ENCODE measurements around the gene ABCC8.

ABCC8 gene

DNA sequence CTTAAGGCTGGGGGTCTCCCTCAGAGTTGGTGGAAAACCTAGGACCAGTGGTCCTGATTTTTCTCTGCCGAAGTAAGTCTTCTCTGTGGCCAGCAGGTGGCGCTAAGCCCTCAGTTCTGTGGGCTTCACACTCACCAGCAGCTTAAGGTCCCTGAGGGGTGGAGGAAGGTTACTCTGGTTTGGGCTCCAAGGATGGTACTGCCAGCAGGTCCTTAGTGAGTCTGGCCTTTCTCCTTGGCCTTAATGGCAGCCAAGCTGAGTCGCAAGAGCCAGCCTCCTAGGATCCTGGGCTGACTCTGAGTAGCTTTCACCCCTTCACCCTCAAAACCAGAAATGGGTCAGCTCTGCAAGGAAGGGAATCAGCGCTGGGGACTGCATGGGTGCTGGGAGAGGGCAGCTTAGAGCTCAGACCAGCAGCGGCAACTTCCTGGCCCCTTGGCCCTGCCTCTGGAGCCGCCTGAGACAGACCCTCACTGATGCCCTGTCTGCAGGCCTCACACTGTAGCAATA lies 92.6 kb downstream of the ABCC8 start:
- peak; percentile 77 for DNase-seq

DNA sequence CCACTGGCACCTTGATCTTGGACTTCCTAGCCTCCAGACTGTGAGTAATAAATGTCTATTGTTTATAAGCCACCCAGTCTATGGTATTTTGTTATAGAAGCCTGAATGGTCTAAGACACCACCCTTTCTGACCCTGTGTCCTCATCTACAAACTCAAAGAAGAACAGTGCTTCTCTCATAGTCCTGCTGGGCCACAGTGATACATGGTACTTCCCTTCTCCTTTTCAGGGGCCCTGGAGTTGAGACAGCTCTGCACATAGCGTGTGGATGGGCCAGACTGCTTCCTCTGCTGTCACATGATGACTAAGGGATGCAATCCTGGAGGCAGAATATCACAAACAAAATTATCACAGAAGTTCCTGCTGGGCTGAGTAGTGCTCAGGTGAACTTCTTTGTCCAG lies 93.2 kb downstream of the ABCC8 start:
- no peak for DNase-seq

GRCh38 chr11:17382046-17382728 lies 94.5 kb downstream of the ABCC8 start:
- DNase-seq, result no peak

- no peak for DNase-seq
Observed at GRCh38 chr11:17381156-17381555, 95.5 kb downstream of the ABCC8 start.

- DNase-seq, result no peak
Observed at GRCh38 chr11:17379383-17380180, 97.1 kb downstream of the ABCC8 start.

- no peak for DNase-seq
Observed at GRCh38 chr11:17378655-17379054, 98.0 kb downstream of the ABCC8 start.

GRCh38 chr11:17376493-17376892 lies 100.2 kb downstream of the ABCC8 start:
- DNase-seq, result no peak

- no peak for DNase-seq
Observed at GRCh38 chr11:17375547-17375946, 101.1 kb downstream of the ABCC8 start.

DNA sequence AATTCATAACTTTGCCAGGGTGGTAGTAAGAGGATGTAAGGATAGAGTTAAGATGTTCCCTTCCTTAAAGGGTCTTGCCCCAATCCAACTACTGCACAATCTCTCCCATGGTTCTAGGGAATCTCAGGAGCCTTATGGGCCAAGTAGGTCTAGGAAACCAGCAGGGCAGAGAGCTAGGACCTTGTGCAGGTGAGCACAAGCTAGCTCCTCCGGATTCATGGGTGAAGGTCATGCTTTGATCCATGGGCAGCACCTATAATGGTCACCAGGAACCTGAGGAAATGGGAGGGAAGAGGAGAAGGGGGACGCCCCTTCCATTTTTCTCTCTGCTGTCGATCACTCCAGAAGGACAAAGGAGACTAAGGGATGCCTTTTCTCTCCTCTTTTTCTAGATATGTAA lies 105.0 kb downstream of the ABCC8 start:
- DNase-seq, result no peak

DNA sequence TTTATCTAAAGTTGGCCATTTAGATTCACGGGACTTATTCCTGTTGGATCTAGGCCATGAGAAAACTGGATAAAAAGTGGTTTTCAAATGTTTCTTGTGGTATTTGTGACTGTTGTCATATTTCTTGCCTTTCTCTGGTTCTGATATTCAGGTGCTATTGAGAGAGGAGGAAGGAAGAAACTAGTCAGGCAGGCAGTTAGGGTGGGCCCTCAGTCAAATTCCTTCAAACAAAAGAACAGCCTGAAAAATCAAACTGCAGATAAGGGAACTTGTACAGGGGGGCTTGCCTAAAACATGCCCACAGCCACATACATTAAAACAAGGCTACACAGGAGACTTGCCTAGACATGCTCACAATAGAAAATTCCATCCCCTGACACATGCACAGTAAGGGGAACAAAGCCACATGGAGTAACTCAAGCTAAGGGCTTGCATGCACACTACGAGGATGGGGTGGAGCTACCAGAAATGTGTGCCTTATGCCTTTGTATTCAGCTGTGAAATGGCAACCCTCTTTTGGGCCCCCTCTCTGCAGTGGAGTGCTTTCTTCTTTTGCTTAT lies 106.9 kb downstream of the ABCC8 start:
- DNase-seq, result no peak

DNA sequence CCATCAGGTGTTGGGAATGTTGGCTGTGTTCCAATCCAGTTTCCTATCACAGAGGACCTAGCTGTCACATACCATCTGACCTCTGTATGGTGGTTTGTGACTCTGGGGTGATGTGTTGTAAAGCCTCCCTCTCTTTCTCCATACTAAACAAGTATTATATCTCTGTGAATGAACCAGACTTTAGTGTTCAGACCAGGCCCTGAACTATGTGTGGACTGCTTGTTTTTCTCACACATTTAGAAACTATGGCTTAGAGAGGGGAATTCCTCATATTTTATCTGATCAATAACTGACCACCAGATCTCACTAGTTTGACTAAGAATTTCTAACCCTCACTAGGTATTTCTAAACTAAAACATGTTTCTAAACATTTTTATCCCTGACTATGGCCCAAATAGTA lies 107.6 kb downstream of the ABCC8 start:
- no peak for DNase-seq

GRCh38 chr11:17368551-17368950 lies 108.1 kb downstream of the ABCC8 start:
- no peak for DNase-seq

GRCh38 chr11:17366495-17366894 lies 110.2 kb downstream of the ABCC8 start:
- DNase-seq, result no peak

GRCh38 chr11:17354601-17354991 lies 122.0 kb downstream of the ABCC8 start:
- peak; percentile 82 for DNase-seq

GRCh38 chr11:17353821-17354600 lies 122.6 kb downstream of the ABCC8 start:
- peak; percentile 39 for DNase-seq

DNA sequence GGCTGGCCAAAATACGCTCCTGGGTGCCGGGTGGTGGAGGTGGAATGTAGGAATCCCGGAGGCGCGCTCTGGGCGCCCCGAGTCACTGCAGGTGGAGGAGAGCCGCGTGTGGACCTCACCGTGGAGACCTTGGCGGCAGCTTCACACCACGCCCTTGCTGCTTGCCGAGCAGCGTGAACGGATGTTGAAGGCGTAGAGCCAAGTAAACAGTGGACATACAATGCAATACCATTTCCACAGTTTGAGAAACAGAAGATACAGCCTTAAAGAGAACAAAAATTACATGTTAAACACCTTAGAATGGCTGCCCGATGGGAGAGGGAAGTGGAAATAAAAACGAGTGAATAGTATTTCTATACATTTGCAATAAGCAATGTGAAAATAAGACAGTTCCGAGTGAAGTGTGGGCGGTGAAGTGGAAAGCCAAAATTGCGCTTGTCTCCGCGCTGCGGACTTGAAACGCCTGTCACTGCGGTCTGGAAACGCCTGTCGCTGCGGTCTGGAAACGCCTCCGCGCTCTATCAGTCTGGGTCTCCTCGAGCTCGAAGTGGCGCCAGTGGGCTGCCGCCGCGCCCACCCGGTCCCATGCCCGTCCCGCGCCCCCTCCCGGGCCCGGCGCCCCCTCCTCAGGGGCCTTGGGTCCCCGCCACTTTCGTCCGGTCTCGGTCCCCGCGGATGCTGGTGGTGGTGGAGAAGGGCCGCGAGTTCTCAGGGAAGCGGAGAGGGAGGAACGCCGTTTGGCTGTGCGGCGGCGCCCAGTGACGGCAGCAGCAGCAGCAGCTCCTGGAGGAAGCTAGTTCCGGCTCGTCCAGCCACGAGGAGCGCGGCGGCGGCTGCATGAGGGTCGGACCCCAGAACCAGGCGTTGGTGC lies 123.5 kb downstream of the ABCC8 start:
- peak; percentile 80 for DNase-seq

- peak; percentile 38 for DNase-seq
Observed at GRCh38 chr11:17351510-17352176, 125.0 kb downstream of the ABCC8 start, which contains the start of gene NCR3LG1. NCR3LG1 (plus strand) TSS chr11:17351800; CDS start chr11:17351970, 170 bp downstream.

DNA sequence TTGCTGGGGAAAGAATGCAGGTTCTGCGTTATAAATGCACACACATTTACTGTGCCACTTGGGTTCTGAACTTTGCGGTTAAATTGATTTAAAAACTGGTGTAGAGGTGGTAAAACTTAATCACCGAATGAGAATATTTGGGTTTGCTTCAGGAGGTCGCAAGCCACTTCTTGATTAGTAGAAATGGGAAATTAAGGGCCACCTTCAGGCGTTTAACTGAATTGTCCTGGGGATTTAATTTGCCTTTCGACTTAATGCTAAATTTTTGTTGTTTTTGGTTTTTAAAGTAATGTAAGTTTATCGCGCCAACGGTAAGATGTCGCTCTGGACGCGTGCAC lies 125.5 kb downstream of the ABCC8 start:
- DNase-seq, result no peak

GRCh38 chr11:17350455-17351171 lies 126.0 kb downstream of the ABCC8 start:
- no peak for DNase-seq

GRCh38 chr11:17347676-17348075 lies 129.0 kb downstream of the ABCC8 start:
- no peak for DNase-seq

DNA sequence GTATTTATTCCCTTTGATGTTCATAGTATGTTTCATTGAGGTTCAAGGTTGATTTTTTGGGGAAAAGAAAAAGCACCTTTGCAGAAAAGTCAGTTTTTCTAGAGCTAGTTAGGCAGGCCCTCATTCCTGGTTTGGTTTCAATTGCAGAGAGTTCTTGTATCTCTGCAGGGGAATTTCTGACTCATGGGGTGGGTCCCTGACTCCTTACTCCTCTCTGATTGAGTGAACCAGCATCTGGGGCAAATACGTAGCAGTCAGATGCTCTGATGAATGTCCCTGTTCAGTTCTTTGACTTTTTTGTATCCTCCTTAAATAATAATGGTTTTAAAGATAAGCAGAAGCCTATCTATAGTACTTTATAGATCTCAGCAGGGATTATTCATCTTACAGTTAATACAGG lies 132.7 kb downstream of the ABCC8 start:
- DNase-seq, result no peak
